ENCODE measurements around the gene PCBP3. TPM values are rescaled to one million over a fixed set of nuclear protein-coding genes. Genes with fewer than 3 reads are reported as not detected.

PCBP3 gene
- total RNA-seq, 1 experiment from 2014 or later, result 10.9 TPM

- TF ChIP-seq CTCF (conservative IDR thresholded peaks at IDR 0.05), result no peak
- H3K9me3 ChIP-seq (ENCODE audit: control insufficient read depth, low read depth, low read length), result no peaks in the 10 kb centered on the region
- H3T11ph ChIP-seq (ENCODE audit: low read length), result no peak overlapping the region
- no peaks in the 10 kb centered on the region for H3K4me1 ChIP-seq (ENCODE audit: insufficient read depth, low read length)
- H2BK5ac ChIP-seq (ENCODE audit: insufficient read length, low read length), result no peak overlapping the region
- H2BK20ac ChIP-seq (ENCODE audit: low read depth, low read length, poor library complexity, severe bottlenecking), result no peak overlapping the region
- H2BK120ac ChIP-seq (ENCODE audit: low read depth, low read length, poor library complexity, severe bottlenecking), result no peak overlapping the region
- H4K91ac ChIP-seq (ENCODE audit: insufficient read length, low read depth, low read length), result no peak overlapping the region
- H3K79me2 ChIP-seq (ENCODE audit: insufficient read depth, low read length), result no peaks in the 10 kb centered on the region
- no peaks in the 10 kb centered on the region for H3K4me1 Mint-ChIP-seq
- no peak overlapping the region for H4K5ac ChIP-seq (ENCODE audit: insufficient read length, low read depth, low read length)
- H2AK5ac ChIP-seq (ENCODE audit: insufficient read length, low read length), result no peak overlapping the region
- H3K4ac ChIP-seq (ENCODE audit: low read depth, low read length), result no peak overlapping the region
- no peak overlapping the region for H4K8ac ChIP-seq (replicated peaks; ENCODE audit: insufficient read length, low read depth, low read length)
- no peak overlapping the region for H3K18ac ChIP-seq (ENCODE audit: insufficient read length, low read depth, low read length)
- peaks cover 12% of the 10 kb centered on the region for H3K27me3 Mint-ChIP-seq (ENCODE audit: low read depth)
- no peaks in the 10 kb centered on the region for H3K9me3 Mint-ChIP-seq
- H2BK15ac ChIP-seq (ENCODE audit: low read depth, low read length), result no peak overlapping the region
- no peaks in the 10 kb centered on the region for H4K20me1 ChIP-seq (ENCODE audit: control insufficient read depth, insufficient read depth, insufficient read length)
- no peak overlapping the region for H3K14ac ChIP-seq (ENCODE audit: insufficient read depth, low read length)
- H3K9ac ChIP-seq (ENCODE audit: extremely low read depth, insufficient read length, low read length), result no peak overlapping the region
- no peak overlapping the region for H3K56ac ChIP-seq (ENCODE audit: insufficient read length, low read depth, low read length)
- no peak overlapping the region for H3K4me3 Mint-ChIP-seq
- H3K23ac ChIP-seq (ENCODE audit: insufficient read length, low read depth, low read length), result no peak overlapping the region
- no peak overlapping the region for H3K4me2 ChIP-seq (ENCODE audit: insufficient read depth, insufficient read length, low read length)
- no peaks in the 10 kb centered on the region for H3K36me3 Mint-ChIP-seq (ENCODE audit: insufficient read depth in 1 of 3, low read depth in 3 of 3)
- no peak overlapping the region for H3K27ac Mint-ChIP-seq
- H3K27me3 ChIP-seq (ENCODE audit: insufficient read depth, low read length), result no peaks in the 10 kb centered on the region
- H3K23me2 ChIP-seq (ENCODE audit: insufficient read length, low read depth, low read length, poor library complexity, severe bottlenecking), result no peaks in the 10 kb centered on the region
- no peak overlapping the region for H2AFZ ChIP-seq (ENCODE audit: low read length)
- no CpG with 5 or more reads among the region's 11 CpGs for WGBS (ENCODE audit: extremely low coverage, insufficient read length, low lambda C conversion rate)
- DNase-seq, result peak; percentile 14
- no peaks in the 10 kb centered on the region for H3K79me1 ChIP-seq (ENCODE audit: insufficient read depth, low read depth, low read length, poor library complexity, severe bottlenecking)
- no peak overlapping the region for H3K27ac ChIP-seq (ENCODE audit: insufficient read length, low read depth, low read length)
- H2BK12ac ChIP-seq (ENCODE audit: insufficient read length, low read depth, low read length), result no peak overlapping the region
These were observed 12.0 kb upstream of the PCBP3 start for GRCh38 chr21:45631540-45631939.
